C4-2B (cell line): ENCODE data around the gene SNAPC1.

Experiments used
- H3K27ac ChIP-seq: fragments of 450-650 bp; 2 replicates; pipeline ENCODE4 v1.5.1; 2017
- CTCF ChIP-seq: fragments of 450-650 bp; conservative IDR thresholded peaks from 2 replicates; pipeline ENCODE4 v1.5.1; 2017; ENCODE audit warnings: mild to moderate bottlenecking
- ZFX ChIP-seq: fragments of 450-650 bp; IDR thresholded peaks from 2 replicates; pipeline ENCODE4 v1.6.1; 2017

The SNAPC1 gene

GRCh38 chr14:61838661-61839245 is 76.5 kb downstream of the SNAPC1 start:
- TF ChIP-seq ZFX, result no peak
- TF ChIP-seq CTCF, result no peak
- H3K27ac ChIP-seq, result no peak overlapping the region

- no peak overlapping the region for H3K27ac ChIP-seq
Observed at GRCh38 chr14:61839507-61839906, 77.3 kb downstream of the SNAPC1 start.

GRCh38 chr14:61841145-61841544 is 78.9 kb downstream of the SNAPC1 start:
- TF ChIP-seq CTCF (no peak), ZFX (no peak)
- H3K27ac ChIP-seq, result no peak overlapping the region

More at GRCh38 chr14:61839507-61839906, 77.3 kb downstream of the SNAPC1 start:
- no peak for TF ChIP-seq CTCF
- no peak for TF ChIP-seq ZFX
